ENCODE results near the gene PGM2L1.

PGM2L1 gene

GRCh38 chr11:74288161-74288560, 110.1 kb downstream of the PGM2L1 start:
- no peak for DNase-seq

DNA sequence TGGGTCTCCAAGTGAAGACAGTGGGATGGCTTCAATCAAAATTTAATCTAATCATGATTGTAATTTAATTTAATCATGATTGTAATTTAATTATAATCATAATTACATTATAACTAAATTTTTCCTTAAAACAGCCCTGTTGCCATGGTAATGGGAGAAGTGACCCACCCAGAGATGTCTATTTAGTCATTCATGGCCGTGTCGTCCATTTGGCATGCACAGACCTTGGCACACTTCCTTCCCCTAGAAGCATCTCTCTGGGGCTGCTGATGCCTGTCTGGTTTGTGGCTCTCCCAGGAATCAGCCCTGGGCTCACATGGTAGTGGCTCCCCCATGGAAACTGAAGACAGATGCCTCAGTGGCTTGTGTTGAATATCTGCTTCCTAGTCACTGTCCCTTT, 113.8 kb downstream of the PGM2L1 start:
- no peak for DNase-seq

DNA sequence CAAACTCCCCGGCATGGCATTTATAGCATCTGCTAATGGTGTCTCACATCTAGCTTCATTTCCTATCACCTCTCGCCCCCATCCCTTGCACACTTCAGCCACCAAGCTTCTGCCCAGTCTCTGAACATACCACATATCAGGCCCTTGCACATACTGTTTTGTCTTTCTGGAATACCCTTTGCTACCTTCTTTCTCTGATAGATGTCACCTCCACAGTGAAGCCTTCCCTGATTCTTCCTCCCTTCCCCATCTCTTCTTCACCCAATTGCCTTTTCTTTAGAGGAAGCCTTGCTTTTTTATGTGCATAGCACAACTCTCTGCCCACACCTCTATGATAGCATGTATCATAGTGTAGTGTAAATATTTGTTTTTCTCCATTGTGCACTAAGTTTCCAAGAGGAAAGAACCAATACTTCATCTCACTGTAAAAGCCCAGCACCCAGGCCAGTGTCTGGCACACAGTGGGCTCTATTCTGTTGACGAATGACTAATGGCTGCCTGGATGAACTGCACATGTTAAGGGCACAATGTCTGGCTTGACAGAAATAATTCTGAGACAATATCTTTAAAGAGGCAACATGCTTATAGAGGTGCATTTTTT, 114.6 kb downstream of the PGM2L1 start:
- no peak for DNase-seq

- DNase-seq: no peak
Observed at GRCh38 chr11:74282914-74283371, 115.3 kb downstream of the PGM2L1 start.

DNA sequence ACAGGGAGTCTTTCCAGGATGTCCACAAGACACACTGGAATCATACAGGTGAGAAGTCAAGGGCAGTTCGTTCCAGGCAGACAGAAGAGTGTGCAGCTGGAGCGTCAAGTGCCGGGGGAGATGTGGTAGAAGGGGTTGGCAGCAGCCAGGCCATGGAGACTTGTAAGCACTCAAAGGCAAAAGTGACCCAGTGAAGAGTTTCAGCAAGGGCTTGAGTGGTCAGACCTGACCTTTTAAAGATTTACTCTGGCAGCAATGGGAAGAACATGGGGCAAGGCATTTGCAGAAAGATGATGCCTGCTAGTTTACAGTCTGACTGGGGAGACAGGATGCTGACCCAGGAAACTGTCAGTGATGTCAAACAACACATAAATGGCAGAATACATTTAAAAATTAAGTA, 115.8 kb downstream of the PGM2L1 start:
- no peak for DNase-seq

DNA sequence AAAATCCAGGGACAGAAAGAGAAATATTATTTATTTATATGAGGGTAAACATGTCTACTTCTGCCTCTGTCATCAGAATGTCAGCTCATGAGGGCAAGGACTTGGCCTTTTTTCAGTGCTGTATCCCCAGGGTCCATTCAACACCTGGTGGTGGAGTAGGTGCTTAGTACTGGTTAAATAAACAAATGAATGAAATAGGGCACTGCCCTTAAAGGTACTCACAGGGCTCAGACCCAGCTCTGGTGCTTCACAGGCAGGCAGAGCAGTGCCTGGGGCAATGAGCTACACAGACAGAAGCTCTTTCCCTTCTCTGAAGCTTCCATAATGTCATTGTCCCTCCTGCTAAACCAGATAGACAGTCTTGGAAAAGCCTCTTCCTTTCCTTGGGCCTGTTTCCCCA, 117.7 kb downstream of the PGM2L1 start:
- no peak for DNase-seq

Data from GF-D8 (cell line).